SJSA1 (cell line): ENCODE results near the gene LSM5. TPM values are rescaled to one million over a fixed set of nuclear protein-coding genes. Genes with fewer than 3 reads are reported as not detected.
A peak's percentile ranks its signal among the peaks of the same experiment; 100 is the strongest.

Experiments used
- DNase-seq, 2 experiments: peaks; one replicate each; pipeline ENCODE4 v3.0.0-alpha.2; 2015 to 2020; ENCODE audit warnings: low spot score in 2 of 2, low read depth in 1 of 2
- H3K27ac ChIP-seq: fragments of 250-450 bp; sonication (Bioruptor Pico); 2 replicates; pipeline ENCODE4 v1.5.1; 2020; ENCODE audit warnings: mild to moderate bottlenecking, moderate library complexity
- H3K27me3 ChIP-seq: fragments of 250-450 bp; sonication (Bioruptor Pico); replicated peaks from 2 replicates; pipeline ENCODE4 v1.5.1; 2020; ENCODE audit warnings: mild to moderate bottlenecking, moderate library complexity
- H3K36me3 ChIP-seq: fragments of 250-450 bp; sonication (Bioruptor Pico); 2 replicates; pipeline ENCODE4 v1.5.1; 2020; ENCODE audit warnings: mild to moderate bottlenecking
- H3K4me1 ChIP-seq: fragments of 250-450 bp; sonication (Bioruptor Pico); replicated peaks from 2 replicates; pipeline ENCODE4 v1.6.1; 2021; ENCODE audit warnings: mild to moderate bottlenecking
- H3K4me3 ChIP-seq: fragments of 250-450 bp; sonication (Bioruptor Pico); 2 replicates; pipeline ENCODE4 v1.5.1; 2020; ENCODE audit warnings: mild to moderate bottlenecking
- H3K9me3 ChIP-seq: fragments of 250-450 bp; sonication (Bioruptor Pico); replicated peaks from 2 replicates; pipeline ENCODE4 v1.5.1; 2020; ENCODE audit warnings: mild to moderate bottlenecking
- total RNA-seq: library from RNA; depleted of rRNA; stranded (reverse); fragments of >200 nt; shearing (Covaris generic); gene quantifications from 2 replicates; pipeline ENCODE4 v1.2.3, GENCODE V29; 2014; rRNA removed

Gene LSM5
- 52.0 and 138 TPM in 2 replicates for total RNA-seq

- H3K4me3 ChIP-seq: peak within 1 kb of the TSS; percentile 65
- H3K9me3 ChIP-seq: no peaks in the 10 kb centered on the region
- DNase-seq: peak; percentile 89 to 91
- peaks cover 26% of the 10 kb centered on the region for H3K36me3 ChIP-seq
- H3K27me3 ChIP-seq: no peaks in the 10 kb centered on the region
- peak within 1 kb of the TSS; percentile 60 for H3K27ac ChIP-seq
- peaks cover 11% of the 10 kb centered on the region; the same call in 1 of the 2 replicates for H3K4me1 ChIP-seq
Observed at GRCh38 chr7:32490127-32490796, at the start of gene LSM5. TSS of gene LSM5 (minus strand) at chr7:32490380. CDS start at chr7:32490365, 15 bp downstream.

- DNase-seq: no peak
- no peaks in the 10 kb centered on the region for H3K27me3 ChIP-seq
- peaks cover 7% of the 10 kb centered on the region for H3K4me1 ChIP-seq
- H3K9me3 ChIP-seq: no peaks in the 10 kb centered on the region
- no peak overlapping the region for H3K27ac ChIP-seq
- no peak overlapping the region for H3K4me3 ChIP-seq
- peaks cover 16% of the 10 kb centered on the region for H3K36me3 ChIP-seq
Observed at GRCh38 chr7:32539366-32539765, 49.2 kb upstream of the LSM5 start.

GRCh38 chr7:32537760-32538159 is 47.6 kb upstream of the LSM5 start:
- Histone ChIP-seq H3K4me3 (no peak overlapping the region), H3K4me1 (peaks cover 7% of the 10 kb centered on the region), H3K27ac (no peak overlapping the region), H3K9me3 (no peaks in the 10 kb centered on the region), H3K27me3 (no peaks in the 10 kb centered on the region), H3K36me3 (peaks cover 2% of the 10 kb centered on the region; the same call in 1 of the 2 replicates)
- DNase-seq: no peak

- H3K27me3 ChIP-seq: no peaks in the 10 kb centered on the region
- H3K36me3 ChIP-seq: no peaks in the 10 kb centered on the region
- peak in 1 of 2 experiments; percentile 30 for DNase-seq
- H3K27ac ChIP-seq: no peak overlapping the region
- peaks cover 7% of the 10 kb centered on the region for H3K4me1 ChIP-seq
- no peak overlapping the region for H3K4me3 ChIP-seq
- H3K9me3 ChIP-seq: no peaks in the 10 kb centered on the region
Observed at GRCh38 chr7:32536585-32536984, 46.4 kb upstream of the LSM5 start.

- no peak for DNase-seq
- Histone ChIP-seq H3K27ac (no peak overlapping the region), H3K36me3 (no peaks in the 10 kb centered on the region), H3K4me1 (peaks cover 7% of the 10 kb centered on the region), H3K9me3 (no peaks in the 10 kb centered on the region), H3K27me3 (no peaks in the 10 kb centered on the region), H3K4me3 (no peak overlapping the region)
Observed at GRCh38 chr7:32536016-32536415, 45.8 kb upstream of the LSM5 start.

GRCh38 chr7:32535162-32535702 is 45.1 kb upstream of the LSM5 start:
- no peak for DNase-seq

GRCh38 chr7:32533276-32534029 is 43.3 kb upstream of the LSM5 start:
- Histone ChIP-seq H3K4me3 (no peak overlapping the region), H3K36me3 (no peaks in the 10 kb centered on the region), H3K9me3 (no peaks in the 10 kb centered on the region), H3K4me1 (peaks cover 7% of the 10 kb centered on the region), H3K27me3 (no peaks in the 10 kb centered on the region), H3K27ac (no peak overlapping the region)
- DNase-seq: no peak

More at GRCh38 chr7:32535162-32535702, 45.1 kb upstream of the LSM5 start:
- Histone ChIP-seq H3K27ac (no peak overlapping the region), H3K4me1 (peaks cover 7% of the 10 kb centered on the region), H3K4me3 (no peak overlapping the region), H3K36me3 (no peaks in the 10 kb centered on the region), H3K27me3 (no peaks in the 10 kb centered on the region), H3K9me3 (no peaks in the 10 kb centered on the region)

- no peak for DNase-seq
- H3K27me3 ChIP-seq: no peaks in the 10 kb centered on the region
- H3K4me1 ChIP-seq: peaks cover 7% of the 10 kb centered on the region
- H3K27ac ChIP-seq: no peak overlapping the region
- no peak overlapping the region for H3K4me3 ChIP-seq
- no peaks in the 10 kb centered on the region for H3K9me3 ChIP-seq
- H3K36me3 ChIP-seq: no peaks in the 10 kb centered on the region
Observed at GRCh38 chr7:32532716-32533115, 42.5 kb upstream of the LSM5 start.

- H3K4me3 ChIP-seq: no peak overlapping the region
- no peaks in the 10 kb centered on the region for H3K36me3 ChIP-seq
- no peak overlapping the region for H3K27ac ChIP-seq
- no peak for DNase-seq
- no peaks in the 10 kb centered on the region for H3K9me3 ChIP-seq
- H3K4me1 ChIP-seq: peaks cover 7% of the 10 kb centered on the region
- no peaks in the 10 kb centered on the region for H3K27me3 ChIP-seq
Observed at GRCh38 chr7:32532086-32532485, 41.9 kb upstream of the LSM5 start.

GRCh38 chr7:32531402-32531801 is 41.2 kb upstream of the LSM5 start:
- H3K4me1 ChIP-seq: peaks cover under 1% of the 10 kb centered on the region; the same call in 1 of the 2 replicates
- DNase-seq: no peak
- no peak overlapping the region for H3K4me3 ChIP-seq
- H3K9me3 ChIP-seq: no peaks in the 10 kb centered on the region
- H3K27ac ChIP-seq: no peak overlapping the region
- no peaks in the 10 kb centered on the region for H3K36me3 ChIP-seq
- no peaks in the 10 kb centered on the region for H3K27me3 ChIP-seq

GRCh38 chr7:32525839-32526238 is 35.7 kb upstream of the LSM5 start:
- DNase-seq: no peak
- Histone ChIP-seq H3K27ac (no peak overlapping the region), H3K27me3 (no peaks in the 10 kb centered on the region), H3K9me3 (no peaks in the 10 kb centered on the region), H3K4me3 (no peak overlapping the region), H3K4me1 (no peaks in the 10 kb centered on the region), H3K36me3 (peaks cover 24% of the 10 kb centered on the region)

- H3K27me3 ChIP-seq: no peaks in the 10 kb centered on the region
- DNase-seq: no peak
- H3K4me1 ChIP-seq: no peaks in the 10 kb centered on the region
- H3K27ac ChIP-seq: no peak overlapping the region
- H3K36me3 ChIP-seq: peaks cover 34% of the 10 kb centered on the region
- no peak overlapping the region for H3K4me3 ChIP-seq
- H3K9me3 ChIP-seq: peaks cover 2% of the 10 kb centered on the region
Observed at GRCh38 chr7:32524631-32525030, 34.5 kb upstream of the LSM5 start.

- Histone ChIP-seq H3K36me3 (peaks cover 38% of the 10 kb centered on the region), H3K27ac (no peak overlapping the region), H3K4me1 (no peaks in the 10 kb centered on the region), H3K4me3 (no peak overlapping the region), H3K27me3 (no peaks in the 10 kb centered on the region), H3K9me3 (peaks cover 8% of the 10 kb centered on the region)
- no peak for DNase-seq
Observed at GRCh38 chr7:32522746-32523530, 32.8 kb upstream of the LSM5 start.
